AG04449 (cell line): ENCODE data around the gene INPP5E.

Source experiments
- CTCF ChIA-PET: fragments of 350-600 bp; formaldehyde crosslinking; extraction: SDS; loops from one replicate; lab custom pipeline; 2021; ENCODE audit warnings: antibody characterized with exemption; lab: Yijun Ruan, JAX
- POLR2A ChIA-PET: fragments of 400-600, 350-600 bp; formaldehyde crosslinking; extraction: SDS; loops from one replicate; lab custom pipeline; 2020; ENCODE audit warnings: antibody characterized with exemption, inconsistent platforms; lab: Yijun Ruan, JAX
- DNase-seq: peaks from one replicate; pipeline ENCODE4 v3.0.0-alpha.2; 2010; ENCODE audit warnings: low read depth, low spot score
- H3K4me3 ChIP-seq: 2 replicates; pipeline ENCODE4 v1.5.1; 2011; ENCODE audit warnings: low read depth, mild to moderate bottlenecking, control low read depth, low read length
- CTCF ChIP-seq: IDR thresholded peaks from one replicate; pipeline ENCODE4 v1.5.1; 2011; ENCODE audit warnings: mild to moderate bottlenecking, moderate library complexity, low read length, control low read depth, inconsistent platforms; ENCODE audit not compliant: insufficient read depth; ENCODE audit errors: missing control alignments

The INPP5E gene

DNA sequence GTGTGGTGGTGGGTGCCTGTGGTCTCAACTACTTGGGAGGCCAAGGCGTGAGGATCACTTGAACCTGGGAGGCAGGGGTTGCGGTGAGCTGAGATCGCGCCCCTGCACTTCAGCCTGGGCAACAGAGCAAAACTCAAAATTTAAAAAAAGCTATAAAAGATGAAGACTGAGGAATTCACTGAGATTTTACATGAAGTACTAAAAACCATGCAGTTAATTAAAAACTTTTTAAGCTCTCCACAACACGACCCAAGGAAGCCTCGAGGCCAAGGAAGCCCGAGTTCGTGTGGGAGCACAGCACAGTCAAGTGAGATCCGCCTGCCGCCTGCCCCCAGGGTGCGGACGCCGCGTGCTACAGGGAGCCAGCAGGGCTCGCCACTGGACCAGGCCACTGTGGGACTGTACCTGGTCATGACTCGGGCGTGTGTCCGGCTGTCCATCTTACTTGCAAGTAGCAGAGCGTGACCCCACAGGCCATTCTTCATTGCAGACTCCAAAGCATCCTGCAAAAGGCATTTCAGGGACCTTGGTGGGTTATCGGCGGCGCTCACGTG, 21.2 kb upstream of the INPP5E start:
- no peak overlapping the region for H3K4me3 ChIP-seq
- no peak for TF ChIP-seq CTCF
- CTCF ChIA-PET: interaction anchor here (0.7 to 1.8 kb wide), 5 partner anchors 14 to 148 kb away, joined by 3 to 6 read pairs (median 4); no protein-coding TSS in a partner anchor
- DNase-seq: no peak
- POLR2A ChIA-PET: no interaction called here

GRCh38 chr9:136459425-136459824, 19.8 kb upstream of the INPP5E start:
- ChIA-PET POLR2A (no interaction called here), CTCF (interaction anchor here (1.4 to 3.4 kb wide), 3 partner anchors 14 to 50 kb away, joined by 4 to 16 read pairs (median 13); no protein-coding TSS in a partner anchor)
- no peak for DNase-seq
- no peak overlapping the region for H3K4me3 ChIP-seq
- no peak for TF ChIP-seq CTCF

DNA sequence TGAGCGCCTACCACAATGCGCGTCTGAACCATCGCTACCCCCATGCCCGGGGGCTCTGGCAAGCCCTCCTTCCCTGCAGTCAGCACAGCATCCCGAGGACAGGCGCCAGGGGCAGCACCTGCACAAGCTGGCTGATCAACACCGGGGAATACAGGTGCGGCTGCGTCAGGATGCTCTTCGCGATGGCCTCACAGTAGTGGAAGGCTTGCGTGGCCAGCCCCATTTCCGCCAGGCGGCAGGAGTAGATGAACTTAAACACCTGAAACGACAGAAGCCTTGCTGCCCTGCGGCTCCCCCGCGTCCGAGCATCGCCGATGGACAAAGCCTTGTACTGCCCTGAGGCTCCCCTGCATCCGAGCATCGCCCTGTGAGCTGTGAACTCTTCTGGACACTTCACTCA, 17.7 kb upstream of the INPP5E start:
- no peak for TF ChIP-seq CTCF

GRCh38 chr9:136456258-136456657, 16.6 kb upstream of the INPP5E start:
- TF ChIP-seq CTCF: no peak
- POLR2A ChIA-PET: no interaction called here
- DNase-seq: no peak
- CTCF ChIA-PET: no interaction called here
- no peak overlapping the region for H3K4me3 ChIP-seq

More for the DNA sequence above, 17.7 kb upstream of the INPP5E start:
- CTCF ChIA-PET: interaction anchor here (1.1 to 3.4 kb wide), 4 partner anchors 11 to 27 kb away, joined by 3 to 16 read pairs (median 10); no protein-coding TSS in a partner anchor
- H3K4me3 ChIP-seq: no peak overlapping the region
- no peak for DNase-seq
- POLR2A ChIA-PET: no interaction called here

- H3K4me3 ChIP-seq: no peak overlapping the region
- DNase-seq: no peak
- TF ChIP-seq CTCF: no peak
- ChIA-PET CTCF (interaction anchor here (1.4 kb wide), 1 partner anchor 15 kb away, joined by 3 read pairs; no protein-coding TSS in a partner anchor), POLR2A (no interaction called here)
These were observed 15.7 kb upstream of the INPP5E start for GRCh38 chr9:136455043-136456002.

GRCh38 chr9:136454026-136454796, 14.6 kb upstream of the INPP5E start:
- no peak for DNase-seq
- no peak overlapping the region for H3K4me3 ChIP-seq
- ChIA-PET CTCF (interaction anchor here (1.4 to 3.6 kb wide), 2 partner anchors 14 to 16 kb away, joined by 3 to 16 read pairs; partner anchors contain the start of gene INPP5E), POLR2A (no interaction called here)
- no peak for TF ChIP-seq CTCF
